Mononuclear cell (primary cell): ENCODE measurements around the gene ZNF18. TPM values are rescaled to one million over a fixed set of nuclear protein-coding genes. Genes with fewer than 3 reads are reported as not detected.
"Not testable (repeated sequence)": the region's sequence is repeated elsewhere in the genome, so short reads cannot be mapped to it uniquely, and the experiment has no call there.

Experiments
- H3K27me3 ChIP-seq: 2 replicates; pipeline ENCODE4 v1.6.0; 2011; ENCODE audit warnings: low read length, control low read depth; ENCODE audit not compliant: insufficient read depth
- H3K4me1 ChIP-seq: 2 replicates; pipeline ENCODE4 v1.5.1; 2011; ENCODE audit warnings: mild to moderate bottlenecking, low read length, control low read depth; ENCODE audit not compliant: insufficient read depth
- H3K4me3 ChIP-seq: 2 replicates; pipeline ENCODE4 v1.5.1; 2011; ENCODE audit warnings: mild to moderate bottlenecking, low read length, moderate library complexity
- H3K9me3 ChIP-seq: 2 replicates; pipeline ENCODE4 v1.5.1; 2011; ENCODE audit warnings: low read depth, mild to moderate bottlenecking, control low read depth, low read length
- total RNA-seq: library from RNA; depleted of rRNA; stranded (reverse); fragments of >200 nt; gene quantifications from one replicate; pipeline ENCODE4 v1.2.3, GENCODE V29; 2012

Gene ZNF18
- total RNA-seq, 1 donor: 16.8 TPM

- no peak overlapping the region for H3K4me3 ChIP-seq
- H3K27me3 ChIP-seq: no peaks in the 10 kb centered on the region
- H3K4me1 ChIP-seq: no peaks in the 10 kb centered on the region
- H3K9me3 ChIP-seq: peaks cover 10% of the 10 kb centered on the region
Observed at GRCh38 chr17:11950771-11951519, 46.3 kb downstream of the ZNF18 start.

- not testable (repeated sequence) for H3K9me3 ChIP-seq, H3K4me1 ChIP-seq, H3K4me3 ChIP-seq, H3K27me3 ChIP-seq
Observed at GRCh38 chr17:11949571-11949970, 47.7 kb downstream of the ZNF18 start.

- peaks cover under 1% of the 10 kb centered on the region for H3K9me3 ChIP-seq
Observed at GRCh38 chr17:11948789-11949188, 48.5 kb downstream of the ZNF18 start.

GRCh38 chr17:11944587-11944986 lies 52.7 kb downstream of the ZNF18 start:
- Histone ChIP-seq H3K27me3 (no peaks in the 10 kb centered on the region), H3K4me1 (no peaks in the 10 kb centered on the region), H3K9me3 (no peaks in the 10 kb centered on the region), H3K4me3 (no peak overlapping the region)

More at GRCh38 chr17:11948789-11949188, 48.5 kb downstream of the ZNF18 start:
- Histone ChIP-seq H3K4me1 (no peaks in the 10 kb centered on the region), H3K4me3 (no peak overlapping the region), H3K27me3 (no peaks in the 10 kb centered on the region)

- Histone ChIP-seq H3K4me3 (no peak overlapping the region), H3K4me1 (no peaks in the 10 kb centered on the region), H3K9me3 (no peaks in the 10 kb centered on the region), H3K27me3 (no peaks in the 10 kb centered on the region)
Observed at GRCh38 chr17:11943759-11944347, 53.4 kb downstream of the ZNF18 start.

- not testable (repeated sequence) for H3K4me3 ChIP-seq, H3K27me3 ChIP-seq, H3K9me3 ChIP-seq, H3K4me1 ChIP-seq
Observed at GRCh38 chr17:11943086-11943485, 54.2 kb downstream of the ZNF18 start.

GRCh38 chr17:11940904-11941303 lies 56.4 kb downstream of the ZNF18 start:
- Histone ChIP-seq H3K4me1 (no peaks in the 10 kb centered on the region), H3K9me3 (no peaks in the 10 kb centered on the region), H3K4me3 (no peak overlapping the region), H3K27me3 (no peaks in the 10 kb centered on the region)

- no peaks in the 10 kb centered on the region for H3K4me1 ChIP-seq
- H3K9me3 ChIP-seq: no peaks in the 10 kb centered on the region
- H3K27me3 ChIP-seq: no peaks in the 10 kb centered on the region
- no peak overlapping the region for H3K4me3 ChIP-seq
Observed at GRCh38 chr17:11935734-11936406, 61.4 kb downstream of the ZNF18 start.

- Histone ChIP-seq H3K4me3 (no peak overlapping the region), H3K9me3 (no peaks in the 10 kb centered on the region), H3K4me1 (no peaks in the 10 kb centered on the region), H3K27me3 (no peaks in the 10 kb centered on the region)
Observed at GRCh38 chr17:11932337-11932898, 64.9 kb downstream of the ZNF18 start.

- Histone ChIP-seq H3K4me1 (no peaks in the 10 kb centered on the region), H3K27me3 (no peaks in the 10 kb centered on the region), H3K9me3 (no peaks in the 10 kb centered on the region), H3K4me3 (no peak overlapping the region)
Observed at GRCh38 chr17:11928436-11928835, 68.8 kb downstream of the ZNF18 start.

Other genes with a start within 250 kb of the ZNF18 start
- gene MAP2K4, start 23.4 kb upstream of the ZNF18 start, total RNA-seq: 44.0 TPM